ENCODE results near the gene PPP1R14C.

The PPP1R14C gene

DNA sequence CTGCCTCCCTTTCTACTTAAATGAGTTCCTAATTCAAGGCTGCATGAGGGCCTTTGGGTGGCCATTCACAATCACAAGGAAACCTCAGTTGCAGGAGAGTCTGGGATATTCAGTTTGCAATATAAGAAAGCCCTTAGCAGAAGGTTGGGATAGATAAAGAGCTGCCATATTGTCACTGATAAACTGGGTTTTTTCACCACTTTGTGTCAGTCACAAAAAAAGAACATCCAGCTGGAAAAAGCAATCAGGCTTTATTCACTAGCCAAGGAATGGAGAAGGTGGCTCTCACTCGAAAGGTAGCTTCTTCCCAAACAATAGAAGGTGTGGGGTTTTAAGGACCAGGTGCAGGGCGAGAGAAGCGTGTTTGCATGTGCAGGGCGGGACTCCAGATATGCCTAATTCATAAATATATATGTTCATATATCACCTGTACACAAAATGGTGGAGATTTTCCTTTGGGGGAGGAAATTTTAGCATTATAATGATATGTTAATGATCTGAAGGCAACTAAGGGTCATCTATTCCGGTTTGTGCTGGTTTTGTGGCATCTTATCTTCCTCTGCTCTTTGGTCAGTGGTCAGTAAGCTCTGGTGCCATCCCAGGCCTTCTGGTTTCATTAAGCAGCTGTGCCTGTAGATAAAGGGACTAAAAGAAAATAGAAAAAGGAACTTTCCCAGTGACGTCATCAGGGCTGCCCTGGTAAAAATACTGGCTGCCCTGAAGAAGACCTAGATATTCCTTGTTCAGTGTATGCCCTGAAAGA is 128.8 kb downstream of the PPP1R14C start:
- no peak for DNase-seq (ENCODE audit: low read depth in 3 of 3)

DNA sequence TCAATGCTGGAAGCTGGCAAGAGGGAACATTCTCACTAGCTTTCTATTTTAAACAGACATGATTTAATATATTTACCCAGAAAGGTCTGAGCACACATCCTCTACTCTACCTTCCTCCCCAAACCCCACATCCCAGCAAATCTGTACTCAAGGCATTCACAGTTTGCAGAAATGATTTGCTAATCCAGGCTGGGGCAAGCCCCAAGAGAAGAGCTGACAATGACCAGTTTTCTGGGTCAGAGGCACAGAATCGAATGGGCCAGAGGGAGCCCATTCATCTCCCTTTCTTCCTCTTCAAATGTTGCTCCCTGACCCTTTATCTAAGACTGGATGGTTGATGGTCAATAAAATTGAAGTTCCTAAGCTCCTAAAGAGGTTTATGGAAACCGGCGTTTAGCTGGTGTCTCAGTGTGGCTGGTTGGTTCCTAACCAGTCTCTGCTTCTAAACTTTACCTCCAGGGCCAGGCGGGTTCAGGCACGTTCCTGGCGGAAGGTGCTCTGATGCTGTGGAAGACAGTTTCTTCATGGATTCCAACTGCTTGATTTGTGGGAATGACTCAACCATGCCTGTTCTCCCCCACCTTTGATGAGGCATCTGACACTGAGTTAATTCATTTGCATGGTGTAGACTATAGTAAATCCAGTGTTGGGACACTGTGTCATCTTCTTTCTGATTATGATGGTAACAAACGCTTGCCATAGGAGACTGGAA is 129.6 kb downstream of the PPP1R14C start:
- no peak for DNase-seq (ENCODE audit: low read depth in 3 of 3)

DNA sequence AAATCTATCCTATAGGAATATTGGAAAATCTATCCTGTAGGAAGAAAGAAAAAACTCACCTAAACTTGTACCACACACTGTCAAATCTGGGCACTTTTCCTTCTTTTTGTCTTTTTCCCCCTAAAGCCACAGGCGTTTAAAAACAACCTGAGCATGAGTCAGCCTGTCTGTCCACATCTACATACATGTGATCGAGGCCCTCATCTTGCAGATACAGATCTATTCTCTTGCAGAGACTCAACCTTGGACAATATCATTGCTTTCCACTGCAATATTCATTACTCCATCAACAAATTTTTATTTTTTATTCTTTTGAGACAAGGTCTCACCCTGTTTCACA is 130.1 kb downstream of the PPP1R14C start:
- no peak for DNase-seq (ENCODE audit: low read depth in 3 of 3)

DNA sequence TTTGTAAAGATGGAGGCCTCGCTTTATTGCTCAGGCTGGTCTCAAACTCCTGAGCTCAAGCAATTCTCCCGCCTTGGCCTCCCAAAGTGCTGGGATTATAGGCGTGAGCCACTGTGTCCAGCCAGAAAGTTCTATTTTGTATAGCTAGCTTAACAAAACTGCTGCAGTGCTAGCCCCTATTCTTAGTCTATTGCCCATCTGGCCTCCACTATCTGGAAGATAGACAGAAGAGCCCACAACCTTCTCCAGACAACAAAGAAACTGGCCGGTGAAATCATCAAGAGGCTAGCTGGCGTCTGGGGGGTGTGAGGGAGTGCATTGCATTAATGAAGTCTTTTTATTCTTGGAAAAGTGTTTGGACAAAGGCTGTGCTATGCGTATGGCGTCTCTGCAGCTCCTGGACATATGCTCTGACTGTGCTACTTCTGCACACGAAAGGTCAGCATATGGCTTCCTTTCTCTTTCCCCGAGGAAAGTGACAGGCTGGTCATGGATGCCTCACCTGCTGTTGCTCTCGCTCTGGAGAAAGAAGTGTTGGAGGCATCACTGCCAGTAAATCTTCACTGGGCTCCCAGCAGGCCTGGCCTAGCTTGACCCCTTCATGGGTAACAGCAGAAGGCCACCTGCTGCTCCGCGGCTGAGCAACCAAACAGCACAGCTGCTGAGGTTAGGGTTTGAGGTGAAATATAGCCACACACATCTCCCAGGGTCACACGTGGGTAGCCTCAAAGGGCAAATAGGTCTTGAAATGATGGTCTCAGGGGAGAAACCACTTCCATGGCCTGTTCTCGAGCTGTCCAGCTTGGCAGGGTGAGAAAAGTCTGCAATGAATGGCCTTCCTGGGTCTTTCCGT is 130.8 kb downstream of the PPP1R14C start:
- DNase-seq (ENCODE audit: low read depth in 3 of 3): no peak

DNA sequence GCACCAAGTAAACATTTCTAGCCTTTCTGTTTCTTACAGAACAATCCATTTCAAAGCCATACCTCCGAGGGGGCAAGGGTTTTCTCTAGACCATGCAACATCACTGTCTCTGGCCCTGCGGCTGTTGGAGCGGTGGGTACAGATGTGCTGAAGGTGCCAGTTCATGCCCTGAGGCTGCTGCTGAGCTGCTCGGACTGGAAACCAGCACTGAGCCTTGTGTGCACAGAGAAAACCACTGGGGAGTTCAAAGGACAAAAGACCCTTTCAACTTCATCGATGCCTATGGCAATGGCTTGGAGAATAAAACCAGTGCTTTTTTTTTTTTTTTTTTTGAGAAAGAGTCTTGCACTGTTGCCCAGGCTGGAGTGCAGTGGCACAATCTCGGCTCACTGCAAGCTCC is 132.6 kb downstream of the PPP1R14C start:
- no peak for DNase-seq (ENCODE audit: low read depth in 3 of 3)

DNA sequence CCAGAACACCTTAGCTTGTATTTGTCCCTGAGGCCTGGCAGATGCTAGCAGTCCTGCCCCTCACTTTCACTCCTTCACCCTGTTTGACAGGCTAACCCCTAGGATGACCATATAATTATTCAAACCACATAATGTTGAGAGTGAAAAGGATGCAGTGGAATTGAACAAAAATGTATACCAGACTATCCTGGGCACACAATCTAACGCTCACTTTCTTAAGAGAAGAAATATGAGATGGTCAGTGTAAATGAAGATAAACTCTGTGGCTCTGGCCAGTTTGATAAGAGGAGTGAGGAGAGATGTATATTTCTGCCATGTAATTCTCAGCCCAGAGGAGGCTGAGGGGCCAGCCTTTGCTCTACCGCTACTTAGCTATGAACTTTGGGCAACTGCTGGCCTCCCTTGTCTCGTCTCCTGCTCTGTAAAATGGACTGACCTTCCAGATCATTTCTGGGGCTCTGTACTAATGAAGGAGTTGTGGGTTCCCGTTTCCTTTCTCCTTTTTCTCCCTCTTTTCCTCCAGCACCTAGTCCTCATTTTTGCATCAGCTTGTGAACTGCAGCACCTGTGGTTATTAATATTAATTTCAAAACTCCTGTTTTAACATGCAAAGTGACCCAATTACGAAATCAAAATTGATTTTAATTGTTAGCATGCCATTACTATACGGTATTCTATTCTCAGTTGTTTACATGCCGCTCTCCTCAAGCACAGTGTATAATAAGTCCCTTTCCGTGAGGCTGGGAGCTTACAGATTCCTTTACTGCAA is 133.5 kb downstream of the PPP1R14C start:
- no peak for DNase-seq (ENCODE audit: low read depth in 3 of 3)

DNA sequence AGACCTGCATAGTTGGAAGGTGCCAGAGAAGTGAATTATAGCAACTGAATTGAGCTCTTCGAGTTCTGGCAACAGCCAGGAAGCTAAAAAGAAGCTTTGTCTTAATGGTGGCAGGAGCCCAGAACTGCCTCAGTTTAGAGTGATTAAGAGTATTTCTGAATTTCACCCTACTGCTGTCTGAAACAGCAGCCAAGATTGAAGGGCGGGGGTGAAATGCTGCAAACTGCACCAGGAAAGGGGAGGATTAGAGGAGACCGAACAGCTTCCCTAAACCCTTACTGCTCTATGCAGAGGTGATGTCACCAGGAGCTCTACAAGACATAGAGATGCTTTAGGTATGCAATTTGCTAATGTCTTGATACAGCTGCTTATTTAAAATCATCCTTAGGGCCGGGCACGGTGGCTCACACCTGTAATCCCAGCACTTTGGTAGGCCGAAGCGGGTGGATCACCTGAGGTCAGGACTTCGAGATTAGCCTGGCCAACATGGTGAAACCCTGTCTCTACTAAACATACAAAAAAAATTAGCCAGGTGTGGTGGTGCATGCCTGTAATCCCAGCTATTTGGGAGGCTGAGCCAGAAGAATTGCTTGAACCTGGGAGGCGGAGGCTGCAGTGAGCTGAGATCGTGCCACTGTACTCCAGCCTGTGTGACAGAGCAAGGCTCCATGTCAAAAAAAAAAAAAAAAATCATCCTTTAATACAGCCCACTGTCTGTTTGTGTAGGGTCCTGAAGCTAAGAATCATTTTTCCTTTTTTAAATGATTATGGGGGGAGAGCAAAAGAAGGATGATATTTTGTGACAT is 134.3 kb downstream of the PPP1R14C start:
- DNase-seq (ENCODE audit: low read depth in 3 of 3): no peak

DNA sequence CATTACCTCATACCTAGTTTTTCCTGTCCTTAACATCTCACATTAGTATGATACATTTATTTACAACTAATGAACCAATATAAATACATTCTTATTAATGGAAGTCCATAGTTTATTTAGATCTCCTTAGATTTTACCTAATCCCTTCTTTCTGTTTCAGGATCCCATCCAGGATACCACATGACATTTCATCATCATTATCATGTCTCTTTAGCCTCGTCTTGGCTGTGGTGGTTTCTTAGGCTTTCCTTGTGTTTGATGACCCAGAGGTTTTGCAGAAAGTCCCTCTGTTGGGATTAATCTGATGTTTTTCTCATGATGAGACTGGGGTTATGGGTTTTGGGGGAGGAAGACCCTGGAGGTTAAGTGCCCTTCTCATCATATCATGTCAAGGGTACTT is 136.7 kb downstream of the PPP1R14C start:
- DNase-seq (ENCODE audit: low read depth in 3 of 3): no peak

DNA sequence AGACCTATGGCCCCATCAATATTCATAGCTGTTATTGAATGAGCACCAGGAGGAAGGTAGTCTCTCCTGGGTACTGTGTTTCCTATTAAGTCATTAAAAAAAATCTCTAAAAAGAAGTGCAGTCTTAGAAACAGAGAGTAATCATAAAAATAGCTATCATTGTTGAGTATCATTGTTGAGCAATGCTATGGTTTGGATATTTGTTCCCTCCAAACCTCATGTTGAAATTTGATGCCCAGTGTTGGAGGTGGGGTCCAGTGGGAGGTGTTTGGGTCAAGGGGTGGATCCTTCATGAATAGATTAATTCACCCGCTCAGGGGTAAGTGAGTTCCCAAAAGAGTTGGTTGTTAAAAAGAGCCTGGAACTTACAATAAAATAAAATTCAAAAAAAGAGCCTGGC is 137.9 kb downstream of the PPP1R14C start:
- no peak for DNase-seq (ENCODE audit: low read depth in 3 of 3)

DNA sequence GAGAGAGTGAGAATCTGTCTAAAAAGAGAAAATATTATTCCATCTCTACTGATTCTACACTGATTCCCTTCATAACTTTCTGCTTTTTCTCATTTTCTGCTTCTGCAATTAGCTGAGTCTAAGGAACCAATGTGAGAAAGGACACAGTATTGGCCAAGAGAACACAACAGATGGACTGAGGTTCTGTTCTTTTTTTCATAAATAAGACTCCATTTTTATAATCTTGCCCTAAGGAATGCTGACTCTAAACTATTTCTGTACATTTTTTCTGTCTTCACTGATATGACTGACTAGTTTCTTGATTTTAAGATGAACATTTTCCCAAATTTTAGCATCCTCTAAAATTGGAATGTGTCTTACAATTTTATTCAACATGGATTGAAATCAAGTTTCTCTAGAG is 138.9 kb downstream of the PPP1R14C start:
- DNase-seq (ENCODE audit: low read depth in 3 of 3): no peak

DNA sequence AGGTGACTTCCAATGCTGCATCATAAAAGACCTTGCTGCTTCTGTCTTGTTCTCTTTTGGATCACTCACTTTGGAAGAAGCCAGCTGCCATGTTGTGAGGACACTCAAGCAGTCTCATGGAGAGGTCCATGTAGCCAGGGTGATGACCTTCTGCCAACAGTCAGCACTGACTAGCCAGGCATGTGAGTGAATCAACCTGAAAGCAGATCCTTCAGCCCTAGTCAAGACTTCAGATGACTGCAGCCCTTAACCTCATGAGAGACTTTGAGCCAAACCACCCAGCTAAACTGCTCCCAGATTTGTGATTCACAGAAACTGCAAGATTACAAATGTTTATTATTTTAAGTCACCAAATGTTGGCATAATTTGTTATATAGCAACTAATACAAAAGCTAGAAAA is 140.0 kb downstream of the PPP1R14C start:
- no peak for DNase-seq (ENCODE audit: low read depth in 3 of 3)

DNA sequence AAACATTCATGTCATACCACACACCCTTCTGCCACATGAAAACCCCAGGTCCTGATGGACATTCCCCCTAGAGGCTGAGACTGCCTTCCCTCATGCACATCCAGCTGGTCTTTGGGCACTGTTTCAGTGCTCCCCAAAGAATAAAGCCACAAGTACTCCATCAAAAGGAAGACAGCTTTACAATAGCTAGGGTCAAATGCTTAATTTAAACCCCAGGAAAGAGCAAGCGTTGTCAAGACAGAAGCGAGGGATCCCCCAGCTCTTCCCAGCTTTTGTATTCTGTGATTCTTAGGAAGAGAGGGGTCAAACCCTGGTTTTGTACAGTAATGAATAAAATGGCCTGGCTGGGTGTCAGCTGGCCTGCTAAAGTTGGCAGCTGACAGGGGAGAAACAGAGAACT is 143.6 kb downstream of the PPP1R14C start:
- DNase-seq (ENCODE audit: low read depth in 3 of 3): no peak

DNA sequence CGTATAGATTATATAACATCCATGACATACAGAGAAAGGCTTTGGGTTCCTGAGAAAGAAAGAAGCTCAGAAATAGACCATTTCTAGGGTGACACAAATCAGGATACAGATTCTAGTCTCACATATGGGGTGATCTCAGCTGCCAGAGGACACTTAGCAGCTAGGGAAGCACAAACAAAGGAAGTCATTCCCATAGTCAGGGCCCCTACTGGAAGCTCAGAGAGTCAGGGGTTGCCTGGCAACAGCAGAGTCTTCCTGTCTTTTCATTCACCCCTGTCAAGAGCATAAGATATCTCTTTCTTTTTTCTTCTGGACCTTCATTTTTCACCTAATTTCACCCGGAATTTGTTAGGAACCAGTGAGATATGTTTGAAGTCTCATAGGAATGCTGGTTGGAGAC is 144.1 kb downstream of the PPP1R14C start:
- DNase-seq (ENCODE audit: low read depth in 3 of 3): no peak

DNA sequence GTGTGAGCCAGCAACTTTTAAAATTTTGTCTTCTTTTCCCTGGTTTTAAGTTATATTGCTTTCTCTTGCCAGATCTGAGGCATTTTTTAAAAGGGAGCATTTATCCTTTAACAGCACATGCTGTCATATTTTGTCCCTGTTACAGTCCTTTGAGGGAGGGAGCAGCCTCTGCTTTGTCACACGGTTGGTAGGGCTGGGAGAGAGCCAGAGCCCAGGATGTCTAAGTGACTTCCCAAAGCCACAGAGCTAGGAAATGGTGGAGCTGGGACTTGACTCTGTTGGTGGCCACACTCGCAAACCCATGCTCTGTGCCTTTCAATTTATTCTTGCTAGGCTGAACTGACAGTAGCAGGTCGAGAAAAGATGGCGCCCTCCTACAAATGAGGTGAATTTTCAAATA is 145.6 kb downstream of the PPP1R14C start:
- no peak for DNase-seq (ENCODE audit: low read depth in 3 of 3)

DNA sequence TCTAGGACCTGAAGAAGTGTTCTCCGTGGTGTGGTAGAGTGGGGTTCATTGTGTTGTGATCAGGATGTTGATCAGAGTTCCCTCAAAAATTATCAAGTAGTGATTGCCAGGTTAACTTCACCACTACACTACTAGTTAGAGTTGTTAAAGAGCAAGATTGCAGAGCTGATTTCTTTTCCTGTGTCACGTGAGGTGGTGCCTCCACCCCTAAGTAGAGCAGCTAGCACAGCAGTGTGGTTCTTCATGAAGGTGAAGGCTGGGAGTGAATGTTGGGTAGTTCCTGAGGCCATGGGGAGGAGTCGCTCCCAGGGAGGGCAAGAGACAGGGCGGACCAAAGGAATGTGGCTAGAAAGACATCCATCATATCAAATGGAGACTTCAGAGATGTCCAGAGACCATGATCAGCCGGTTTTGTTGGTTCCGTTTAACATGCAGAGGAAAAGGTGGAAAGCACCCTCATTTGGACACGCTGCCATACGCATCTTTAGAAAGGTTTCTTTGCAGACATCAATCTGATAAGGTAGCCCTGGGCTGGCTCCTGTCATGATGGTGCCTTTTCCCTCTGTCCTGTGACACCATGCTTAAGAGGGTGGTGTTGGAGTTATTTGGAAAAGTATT is 146.7 kb downstream of the PPP1R14C start:
- no peak for DNase-seq (ENCODE audit: low read depth in 3 of 3)

DNA sequence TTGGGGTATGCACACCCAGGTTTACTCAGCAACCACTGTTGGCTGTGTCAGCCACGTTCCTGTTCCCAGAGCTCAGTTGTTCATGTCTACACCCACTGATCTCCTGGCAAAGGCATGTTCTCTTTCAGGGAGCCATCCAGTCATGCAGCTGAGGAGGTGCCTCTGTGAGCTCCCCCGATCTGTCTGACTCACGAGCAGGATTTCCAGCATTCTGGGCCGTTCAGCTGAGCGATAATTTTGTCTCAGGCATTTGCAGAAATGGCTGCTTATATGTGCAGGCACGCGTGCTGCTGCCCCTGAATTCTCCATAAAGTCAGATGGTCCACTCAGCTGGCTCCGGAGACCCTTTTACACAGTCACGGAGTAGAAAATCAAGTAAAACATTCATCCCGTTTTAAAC is 147.6 kb downstream of the PPP1R14C start:
- no peak for DNase-seq (ENCODE audit: low read depth in 3 of 3)

DNA sequence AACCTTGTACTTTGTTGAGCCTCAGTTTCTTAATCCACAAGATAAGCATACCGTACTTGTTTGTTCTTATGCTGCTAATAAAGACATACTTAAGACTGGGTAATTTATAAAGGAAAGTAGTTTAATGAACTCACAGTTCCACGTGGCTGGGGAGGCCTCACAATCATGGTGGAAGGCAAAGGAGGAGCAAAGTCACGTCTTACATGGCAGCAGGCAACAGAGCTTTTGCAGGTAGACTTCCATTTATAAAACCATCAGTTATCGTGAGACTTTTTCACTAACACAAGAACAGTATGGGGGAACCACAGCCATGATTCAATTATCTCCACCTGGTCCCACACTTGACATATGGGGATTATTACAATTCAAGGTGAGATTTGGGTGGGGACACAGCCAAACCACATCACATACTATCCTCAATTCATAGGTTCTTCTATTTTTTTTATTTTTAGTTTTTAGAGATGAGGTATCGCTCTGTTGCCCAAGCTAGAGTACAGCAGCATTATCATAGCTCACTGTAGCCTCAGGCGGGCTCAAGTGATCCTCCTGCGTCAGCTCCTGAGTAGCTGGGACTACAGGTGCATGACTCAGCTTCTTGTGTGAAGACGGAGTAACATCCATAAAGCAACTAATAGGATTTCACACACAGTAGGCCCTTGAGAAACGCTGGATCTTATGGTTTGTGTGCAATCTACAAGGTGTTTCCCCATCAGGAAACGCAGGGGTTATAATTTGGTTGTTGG is 149.3 kb downstream of the PPP1R14C start:
- no peak for DNase-seq (ENCODE audit: low read depth in 3 of 3)

DNA sequence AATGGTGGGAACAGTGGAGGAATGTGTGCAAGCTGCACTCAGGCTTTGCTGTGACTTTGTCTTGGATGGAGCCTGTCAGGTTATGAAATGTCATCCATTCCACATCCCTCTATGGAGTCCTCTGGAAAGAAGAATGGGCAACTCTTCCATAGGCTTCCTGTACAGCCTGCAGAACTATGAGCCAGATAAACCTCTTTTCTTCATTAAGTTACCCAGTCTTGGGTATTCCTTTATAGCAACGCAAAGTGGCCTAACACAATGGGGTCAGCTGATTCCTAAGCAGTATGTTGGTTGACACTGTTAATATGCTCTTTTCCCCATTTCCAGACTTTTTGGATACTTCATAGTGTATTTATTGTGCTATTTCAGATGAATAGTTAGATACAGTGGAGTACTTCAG is 150.2 kb downstream of the PPP1R14C start:
- no peak for DNase-seq (ENCODE audit: low read depth in 3 of 3)

DNA sequence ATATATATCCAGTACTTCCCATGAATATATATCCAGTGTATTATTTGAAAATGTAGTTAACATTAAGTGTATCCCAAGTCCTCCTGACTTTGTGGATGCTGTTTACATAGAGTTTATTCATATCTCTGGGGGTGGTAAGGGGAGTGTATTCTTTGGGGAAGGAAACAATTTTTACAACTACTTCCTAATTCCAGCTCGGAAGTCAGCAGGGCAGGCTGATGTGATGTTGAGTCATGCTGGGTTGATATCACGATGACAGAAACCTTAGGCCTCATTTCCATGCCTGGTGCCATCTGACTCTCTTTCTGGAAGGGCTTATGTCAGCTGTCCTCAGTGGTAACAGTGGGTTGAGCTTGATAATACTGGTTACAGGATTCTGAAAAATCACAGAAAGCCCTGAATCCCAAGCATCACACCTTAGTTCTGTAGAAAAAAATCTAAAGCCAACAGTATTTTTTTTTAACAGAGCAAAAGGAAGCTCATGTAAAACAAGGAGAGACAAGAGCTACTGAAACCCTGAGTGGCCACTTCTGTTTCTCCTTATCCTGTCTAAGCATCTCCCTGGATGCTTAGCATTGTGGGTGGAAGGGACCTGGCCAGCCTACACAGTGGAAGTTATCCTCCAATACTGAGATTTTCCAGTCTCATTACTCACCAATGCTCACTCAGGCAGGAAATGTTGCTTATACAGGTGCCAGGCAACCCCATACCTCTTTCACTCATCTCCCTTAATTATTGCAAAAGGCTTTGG is 150.8 kb downstream of the PPP1R14C start:
- DNase-seq (ENCODE audit: low read depth in 3 of 3): no peak
